Measurements from ENCODE around the gene TRIM31. TPM values are rescaled to one million over a fixed set of nuclear protein-coding genes. Genes with fewer than 3 reads are reported as not detected.

The TRIM31 gene
- total and polyA plus RNA-seq, 4 donors = 0.30 to 1.4 (median 0.31) TPM; not detected in 1

GRCh38 chr6:30062471-30063178 lies 50.3 kb downstream of the TRIM31 start:
- TF ChIP-seq, protein P1, sequence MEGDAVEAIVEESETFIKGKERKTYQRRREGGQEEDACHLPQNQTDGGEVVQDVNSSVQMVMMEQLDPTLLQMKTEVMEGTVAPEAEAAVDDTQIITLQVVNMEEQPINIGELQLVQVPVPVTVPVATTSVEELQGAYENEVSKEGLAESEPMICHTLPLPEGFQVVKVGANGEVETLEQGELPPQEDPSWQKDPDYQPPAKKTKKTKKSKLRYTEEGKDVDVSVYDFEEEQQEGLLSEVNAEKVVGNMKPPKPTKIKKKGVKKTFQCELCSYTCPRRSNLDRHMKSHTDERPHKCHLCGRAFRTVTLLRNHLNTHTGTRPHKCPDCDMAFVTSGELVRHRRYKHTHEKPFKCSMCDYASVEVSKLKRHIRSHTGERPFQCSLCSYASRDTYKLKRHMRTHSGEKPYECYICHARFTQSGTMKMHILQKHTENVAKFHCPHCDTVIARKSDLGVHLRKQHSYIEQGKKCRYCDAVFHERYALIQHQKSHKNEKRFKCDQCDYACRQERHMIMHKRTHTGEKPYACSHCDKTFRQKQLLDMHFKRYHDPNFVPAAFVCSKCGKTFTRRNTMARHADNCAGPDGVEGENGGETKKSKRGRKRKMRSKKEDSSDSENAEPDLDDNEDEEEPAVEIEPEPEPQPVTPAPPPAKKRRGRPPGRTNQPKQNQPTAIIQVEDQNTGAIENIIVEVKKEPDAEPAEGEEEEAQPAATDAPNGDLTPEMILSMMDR (IDR thresholded peaks at IDR 0.05; ENCODE audit: control extremely low read depth, extremely low read depth) = no peak
- Histone ChIP-seq H3K9ac (ENCODE audit: insufficient read depth in 1 of 2, low read length in 2 of 2) (no peak overlapping the region), H3K36me3 (ENCODE audit: control insufficient read depth in 4 of 4, insufficient read depth in 4 of 4, low read length in 4 of 4) (peaks cover 0 to 5% (median 3%) of the 10 kb centered on the region in 4 donors), H3K27ac (ENCODE audit: low read depth in 1 of 2, low read length in 1 of 2) (no peak overlapping the region), H3K27me3 (ENCODE audit: control insufficient read depth in 3 of 3, insufficient read depth in 3 of 3, low read length in 2 of 3) (no peaks in the 10 kb centered on the region), H3K9me3 (ENCODE audit: control insufficient read depth in 4 of 4, insufficient read depth in 3 of 4, low read length in 3 of 4) (no peaks in the 10 kb centered on the region), H3K4me1 (ENCODE audit: control insufficient read depth in 5 of 5, insufficient read depth in 5 of 5, low read length in 5 of 5) (peaks cover 5 to 31% (median 14%) of the 10 kb centered on the region in 5 donors), H3K4me3 (no peak overlapping the region)
- DNase-seq (no peak), ATAC-seq (ENCODE audit: insufficient read depth, low FRiP score) (no peak)
- 93 to 95% methylated on average over 7 of the region's 7 CpGs for WGBS, 2 donors

DNA sequence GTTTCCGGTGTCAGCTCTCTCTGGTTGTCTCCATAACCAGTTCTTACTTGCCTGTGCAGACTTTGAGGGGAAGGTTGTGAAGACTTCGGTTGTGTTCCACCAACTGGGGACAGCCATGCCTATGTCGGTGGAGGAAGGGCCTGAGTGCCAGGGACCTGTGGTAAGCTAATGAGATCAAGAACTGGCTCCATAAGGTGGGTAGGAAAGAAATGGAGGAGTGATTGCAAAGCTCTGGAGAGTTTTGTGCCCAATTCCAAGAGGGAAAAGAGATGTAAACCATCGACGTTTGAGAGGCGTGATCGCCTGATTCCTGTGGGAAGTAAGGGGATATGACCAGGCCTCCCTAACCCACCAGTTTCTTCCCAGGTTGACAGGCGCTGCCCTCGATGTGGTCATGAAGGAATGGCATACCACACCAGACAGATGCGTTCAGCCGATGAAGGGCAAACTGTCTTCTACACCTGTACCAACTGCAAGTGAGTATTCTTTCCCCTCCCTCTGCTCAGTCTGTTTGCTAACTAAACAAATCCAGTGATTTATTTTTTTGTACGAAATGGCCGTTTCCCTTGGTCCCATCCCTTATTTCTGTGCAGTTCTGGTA lies 50.9 kb downstream of the TRIM31 start:
- Histone ChIP-seq H3K9ac (ENCODE audit: insufficient read depth in 1 of 2, low read length in 2 of 2) (peak overlapping the region; percentile 79 to 99), H3K4me3 (peak overlapping the region; percentile 75)
- 45 to 49% methylated on average over 13 of the region's 13 CpGs for WGBS, 2 donors

DNA sequence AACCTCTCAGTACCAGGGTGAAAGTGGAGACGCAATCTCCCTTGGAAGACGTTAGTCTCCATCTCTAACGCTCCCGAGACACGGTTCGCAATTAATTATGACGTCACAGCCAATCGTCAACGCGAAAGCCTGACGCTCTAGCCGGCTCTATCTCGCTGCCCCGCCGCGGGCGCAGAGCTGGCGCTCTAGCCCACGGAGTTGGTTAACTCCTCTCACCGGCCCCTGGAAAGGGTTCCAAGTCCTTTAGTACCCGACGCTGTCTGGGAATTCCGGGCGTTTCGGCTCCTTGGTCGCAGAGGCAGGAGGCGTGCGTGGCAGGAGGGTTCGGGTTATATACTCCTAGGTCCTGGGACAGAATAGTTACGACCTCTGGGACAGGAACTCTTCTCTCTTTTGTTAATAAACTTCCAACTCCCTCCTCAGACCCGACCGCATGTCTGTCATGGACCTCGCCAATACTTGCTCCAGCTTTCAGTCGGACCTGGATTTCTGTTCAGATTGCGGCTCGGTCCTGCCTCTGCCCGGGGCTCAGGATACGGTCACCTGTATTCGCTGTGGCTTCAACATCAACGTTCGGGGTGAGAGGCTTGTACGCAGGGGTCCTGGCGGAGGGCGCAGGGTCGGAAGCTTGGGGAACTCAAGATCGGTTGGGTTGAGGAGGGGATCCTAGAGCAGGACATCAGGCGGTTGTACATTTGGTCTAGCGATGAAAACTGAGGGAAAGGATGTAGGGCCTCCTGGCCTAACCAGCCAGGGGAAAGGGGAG lies 51.6 kb downstream of the TRIM31 start, which contains the start of gene POLR1H:
TSS of gene POLR1H (plus strand) at position 174 of the 766 bp plus-strand sequence. CDS start at position 434, 260 bp downstream.
- Histone ChIP-seq H3K4me1 (ENCODE audit: control insufficient read depth in 5 of 5, insufficient read depth in 5 of 5, low read length in 5 of 5) (peaks cover 5 to 27% (median 14%) of the 10 kb centered on the region in 5 donors), H3K27ac (ENCODE audit: low read depth in 1 of 2, low read length in 1 of 2) (peak within 1 kb of the TSS; percentile 94 to 95), H3K4me3 (peak within 1 kb of the TSS; percentile 75), H3K27me3 (ENCODE audit: control insufficient read depth in 3 of 3, insufficient read depth in 3 of 3, low read length in 2 of 3) (no peaks in the 10 kb centered on the region), H3K9ac (ENCODE audit: insufficient read depth in 1 of 2, low read length in 2 of 2) (peak within 1 kb of the TSS; percentile 79 to 99), H3K36me3 (ENCODE audit: control insufficient read depth in 4 of 4, insufficient read depth in 4 of 4, low read length in 4 of 4) (peaks cover 0 to 11% (median 5%) of the 10 kb centered on the region in 4 donors), H3K9me3 (ENCODE audit: control insufficient read depth in 4 of 4, insufficient read depth in 3 of 4, low read length in 3 of 4) (no peaks in the 10 kb centered on the region)
- DNase-seq = peak; percentile 95 to 99 (median 98)
- peak; percentile 94 for ATAC-seq (ENCODE audit: insufficient read depth, low FRiP score)
- 0% methylated on average over 48 of the region's 48 CpGs for WGBS, 2 donors
- TF ChIP-seq, protein P1 (IDR thresholded peaks at IDR 0.05; ENCODE audit: control extremely low read depth, extremely low read depth) = no peak

More for the DNA sequence above, 50.9 kb downstream of the TRIM31 start:
- TF ChIP-seq, protein P1 (IDR thresholded peaks at IDR 0.05; ENCODE audit: control extremely low read depth, extremely low read depth) = no peak
- DNase-seq (no peak), ATAC-seq (ENCODE audit: insufficient read depth, low FRiP score) (no peak)
- no peaks in the 10 kb centered on the region for H3K27me3 ChIP-seq (ENCODE audit: control insufficient read depth in 3 of 3, insufficient read depth in 3 of 3, low read length in 2 of 3)
- peaks cover 5 to 29% (median 14%) of the 10 kb centered on the region in 5 donors for H3K4me1 ChIP-seq (ENCODE audit: control insufficient read depth in 5 of 5, insufficient read depth in 5 of 5, low read length in 5 of 5)
- peak overlapping the region; percentile 94 to 95 for H3K27ac ChIP-seq (ENCODE audit: low read depth in 1 of 2, low read length in 1 of 2)
- H3K36me3 ChIP-seq (ENCODE audit: control insufficient read depth in 4 of 4, insufficient read depth in 4 of 4, low read length in 4 of 4) = peaks cover 0 to 11% (median 5%) of the 10 kb centered on the region in 4 donors
- no peaks in the 10 kb centered on the region for H3K9me3 ChIP-seq (ENCODE audit: control insufficient read depth in 4 of 4, insufficient read depth in 3 of 4, low read length in 3 of 4)

Measured in lung (tissue), 12 donors.